HL-60 (cell line): ENCODE data around the gene TP53AIP1.

Source experiments
- GABPA ChIP-seq: IDR thresholded peaks from 2 replicates; pipeline ENCODE4 v1.6.1; 2012; ENCODE audit warnings: low read depth
- POLR2AphosphoS5 ChIP-seq: IDR thresholded peaks from 2 replicates; pipeline ENCODE4 v1.6.1; 2012; ENCODE audit warnings: low read depth
- REST ChIP-seq: IDR thresholded peaks from 2 replicates; pipeline ENCODE4 v1.6.1; 2012; ENCODE audit warnings: low read depth; ENCODE audit not compliant: insufficient replicate concordance
- SPI1 ChIP-seq: IDR thresholded peaks from 2 replicates; pipeline ENCODE4 v1.6.1; 2012; ENCODE audit warnings: low read depth, mild to moderate bottlenecking, borderline replicate concordance
- TF ChIP-seq, protein P1 (sequence below): IDR thresholded peaks from one replicate; pipeline ENCODE4 v1.5.1; 2011; ENCODE audit warnings: low read length, control low read depth, inconsistent platforms; ENCODE audit not compliant: insufficient read depth

- TF ChIP-seq, protein P1, sequence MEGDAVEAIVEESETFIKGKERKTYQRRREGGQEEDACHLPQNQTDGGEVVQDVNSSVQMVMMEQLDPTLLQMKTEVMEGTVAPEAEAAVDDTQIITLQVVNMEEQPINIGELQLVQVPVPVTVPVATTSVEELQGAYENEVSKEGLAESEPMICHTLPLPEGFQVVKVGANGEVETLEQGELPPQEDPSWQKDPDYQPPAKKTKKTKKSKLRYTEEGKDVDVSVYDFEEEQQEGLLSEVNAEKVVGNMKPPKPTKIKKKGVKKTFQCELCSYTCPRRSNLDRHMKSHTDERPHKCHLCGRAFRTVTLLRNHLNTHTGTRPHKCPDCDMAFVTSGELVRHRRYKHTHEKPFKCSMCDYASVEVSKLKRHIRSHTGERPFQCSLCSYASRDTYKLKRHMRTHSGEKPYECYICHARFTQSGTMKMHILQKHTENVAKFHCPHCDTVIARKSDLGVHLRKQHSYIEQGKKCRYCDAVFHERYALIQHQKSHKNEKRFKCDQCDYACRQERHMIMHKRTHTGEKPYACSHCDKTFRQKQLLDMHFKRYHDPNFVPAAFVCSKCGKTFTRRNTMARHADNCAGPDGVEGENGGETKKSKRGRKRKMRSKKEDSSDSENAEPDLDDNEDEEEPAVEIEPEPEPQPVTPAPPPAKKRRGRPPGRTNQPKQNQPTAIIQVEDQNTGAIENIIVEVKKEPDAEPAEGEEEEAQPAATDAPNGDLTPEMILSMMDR: no peak
- TF ChIP-seq GABPA (no peak), POLR2AphosphoS5 (no peak), REST (no peak), SPI1 (no peak)
Observed at GRCh38 chr11:128911701-128912100, 31.0 kb downstream of the TP53AIP1 start.
